MM.1S (cell line): ENCODE measurements around the gene FGL2.

Experiments used
- CTCF ChIP-seq: fragments of 300-600 bp; sonication (generic); IDR thresholded peaks from 2 replicates; pipeline ENCODE4 v1.5.1; 2016; ENCODE audit warnings: antibody characterized with exemption, low read length, mixed read lengths
- EZH2 ChIP-seq: fragments of 300-600 bp; sonication (generic); optimal IDR thresholded peaks from 2 replicates; pipeline ENCODE3; 2017; ENCODE audit warnings: low read depth, mild to moderate bottlenecking, antibody characterized with exemption, low read length, mixed read lengths
- EZH2phosphoT487 ChIP-seq: fragments of 300-600 bp; sonication (generic); IDR thresholded peaks from 2 replicates; pipeline ENCODE4 v1.6.1; 2018; ENCODE audit warnings: antibody characterized with exemption, low read length

GRCh38 chr7:77202481-77202976 is 2.9 kb upstream of the FGL2 start:
- TF ChIP-seq CTCF (no peak; the same call in 1 of the 2 replicates), EZH2 (no peak), EZH2phosphoT487 (no peak)
